Fibroblast of mammary gland (primary cell): ENCODE results near the gene KCNE1.
"Not testable (repeated sequence)": the region's sequence is repeated elsewhere in the genome, so short reads cannot be mapped to it uniquely, and the experiment has no call there.

ENCODE experiments used
- DNase-seq: peaks from one replicate; pipeline ENCODE4 v3.0.0-alpha.2; 2010; ENCODE audit warnings: low read depth
- H3K4me3 ChIP-seq: 2 replicates; pipeline ENCODE4 v1.5.1; 2011; ENCODE audit warnings: low read depth, mild to moderate bottlenecking, low read length, moderate library complexity; ENCODE audit not compliant: control insufficient read depth
- TF ChIP-seq, protein P1 (sequence below): conservative IDR thresholded peaks from 2 replicates; pipeline ENCODE4 v1.5.1; 2011; ENCODE audit warnings: low read depth, low read length, inconsistent platforms; ENCODE audit not compliant: control insufficient read depth, insufficient read depth

KCNE1 gene

DNA sequence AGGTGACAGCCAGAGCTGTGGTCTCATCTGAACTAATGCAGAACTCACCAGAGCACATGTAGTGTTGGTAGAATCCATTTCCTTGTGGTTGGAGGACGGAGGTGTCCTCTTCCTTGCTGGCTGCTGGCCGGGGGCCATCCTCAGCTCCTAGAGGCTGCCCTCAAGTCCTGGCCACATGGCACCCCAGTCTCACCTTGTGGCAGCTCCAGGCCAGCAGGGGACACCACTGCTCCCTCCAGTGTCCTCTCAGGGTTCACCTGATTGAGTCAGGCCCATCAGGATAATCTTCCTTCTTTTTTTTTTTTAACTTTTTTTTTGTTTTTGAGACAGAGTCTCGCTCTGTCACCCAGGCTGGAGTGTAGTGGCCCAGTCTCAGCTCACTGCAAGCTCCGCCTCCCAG is 2.9 kb downstream of the KCNE1 start:
- DNase-seq, result no peak
- H3K4me3 ChIP-seq, result no peak overlapping the region
- TF ChIP-seq, protein P1, sequence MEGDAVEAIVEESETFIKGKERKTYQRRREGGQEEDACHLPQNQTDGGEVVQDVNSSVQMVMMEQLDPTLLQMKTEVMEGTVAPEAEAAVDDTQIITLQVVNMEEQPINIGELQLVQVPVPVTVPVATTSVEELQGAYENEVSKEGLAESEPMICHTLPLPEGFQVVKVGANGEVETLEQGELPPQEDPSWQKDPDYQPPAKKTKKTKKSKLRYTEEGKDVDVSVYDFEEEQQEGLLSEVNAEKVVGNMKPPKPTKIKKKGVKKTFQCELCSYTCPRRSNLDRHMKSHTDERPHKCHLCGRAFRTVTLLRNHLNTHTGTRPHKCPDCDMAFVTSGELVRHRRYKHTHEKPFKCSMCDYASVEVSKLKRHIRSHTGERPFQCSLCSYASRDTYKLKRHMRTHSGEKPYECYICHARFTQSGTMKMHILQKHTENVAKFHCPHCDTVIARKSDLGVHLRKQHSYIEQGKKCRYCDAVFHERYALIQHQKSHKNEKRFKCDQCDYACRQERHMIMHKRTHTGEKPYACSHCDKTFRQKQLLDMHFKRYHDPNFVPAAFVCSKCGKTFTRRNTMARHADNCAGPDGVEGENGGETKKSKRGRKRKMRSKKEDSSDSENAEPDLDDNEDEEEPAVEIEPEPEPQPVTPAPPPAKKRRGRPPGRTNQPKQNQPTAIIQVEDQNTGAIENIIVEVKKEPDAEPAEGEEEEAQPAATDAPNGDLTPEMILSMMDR, result peak; percentile 19

DNA sequence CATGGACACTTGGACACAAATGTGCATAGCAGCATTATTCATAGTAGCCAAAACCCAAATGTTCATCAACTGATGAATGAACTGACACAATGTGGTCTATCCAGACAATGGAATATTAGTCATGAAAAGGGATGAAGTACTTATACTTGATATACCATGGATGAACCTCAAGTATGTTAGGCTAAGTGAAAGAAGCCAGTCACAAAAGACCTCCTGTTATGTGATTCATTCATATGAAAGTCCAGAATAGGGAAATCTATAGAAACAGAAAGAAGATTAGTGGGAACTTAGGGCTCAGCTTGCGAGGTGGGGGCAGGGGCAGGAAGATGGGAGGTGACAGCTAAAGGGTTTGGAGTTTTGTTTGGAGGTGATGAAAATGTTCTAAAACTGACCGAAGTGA is 7.4 kb downstream of the KCNE1 start:
- DNase-seq, result no peak
- TF ChIP-seq, protein P1, result no peak

DNA sequence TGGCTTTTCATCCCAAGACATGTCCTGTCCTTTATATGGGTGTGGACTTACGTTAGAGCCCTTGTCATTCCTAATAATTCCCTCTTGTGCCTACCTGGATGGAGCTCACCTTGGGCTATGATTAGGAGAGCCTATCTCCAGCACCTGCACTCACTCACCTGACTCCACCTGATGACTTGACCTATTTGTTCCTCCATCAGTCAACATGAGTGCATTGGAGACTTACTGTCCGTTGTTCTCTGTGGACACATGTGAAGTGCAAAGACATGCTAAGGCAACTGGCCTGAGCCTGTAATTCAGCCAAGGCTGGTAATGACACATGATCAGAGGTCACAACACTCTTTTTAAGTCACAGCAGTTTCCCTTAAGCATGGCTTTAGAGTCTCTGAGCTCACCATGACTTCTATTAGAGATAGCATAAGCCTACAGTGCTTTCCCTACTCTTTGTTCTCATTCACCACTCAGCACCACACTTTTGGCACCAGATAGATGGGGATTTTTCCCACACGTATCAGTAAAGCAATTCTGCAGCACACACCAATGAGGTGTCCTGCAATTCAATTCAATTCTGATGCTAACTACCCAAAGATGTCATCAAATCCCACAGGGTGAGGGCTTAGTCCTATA is 9.4 kb downstream of the KCNE1 start:
- no peak overlapping the region for H3K4me3 ChIP-seq
- TF ChIP-seq, protein P1, result no peak
- no peak for DNase-seq

More for the DNA sequence above, 7.4 kb downstream of the KCNE1 start:
- H3K4me3 ChIP-seq, result no peak overlapping the region

DNA sequence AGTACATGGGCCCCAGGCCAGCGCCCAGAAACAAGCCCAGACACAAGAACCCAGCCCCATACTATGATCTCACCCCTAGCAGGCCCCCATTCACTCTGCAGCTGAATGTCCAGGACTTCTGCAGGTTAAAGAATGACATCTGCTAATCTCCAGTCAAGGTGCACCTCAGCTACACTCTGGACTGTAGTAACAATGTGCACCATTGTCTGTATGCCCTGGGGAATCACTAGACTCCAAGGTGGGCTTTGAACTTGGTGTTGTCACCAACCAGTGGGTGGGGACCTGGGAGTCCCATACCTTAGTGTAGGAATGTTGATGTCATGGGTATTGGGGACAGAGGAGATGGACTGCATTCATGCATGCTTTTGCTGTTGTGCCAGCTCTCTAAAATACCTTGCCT is 10.3 kb downstream of the KCNE1 start:
- TF ChIP-seq, protein P1, result no peak
- no peak for DNase-seq

DNA sequence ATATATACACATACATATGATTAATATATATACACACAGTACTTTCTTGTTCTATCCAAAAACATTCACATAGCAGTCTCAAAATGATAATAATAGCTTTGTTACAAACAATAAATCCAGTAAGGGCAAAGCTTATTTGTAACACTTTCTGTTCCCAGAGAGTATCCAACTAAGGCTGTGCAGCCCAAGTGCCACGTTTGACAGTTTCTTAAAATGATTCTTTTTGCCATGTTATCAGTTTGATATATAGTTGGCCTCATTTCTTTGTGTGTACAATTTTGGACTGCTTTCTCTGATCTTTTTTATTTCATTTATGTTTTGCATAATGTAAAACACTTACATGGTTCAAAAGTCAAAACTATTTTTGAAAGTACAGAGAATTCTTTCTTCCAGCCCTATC is 11.8 kb downstream of the KCNE1 start:
- TF ChIP-seq, protein P1, result no peak
- no peak for DNase-seq
- no peak overlapping the region for H3K4me3 ChIP-seq

More for the DNA sequence above, 10.3 kb downstream of the KCNE1 start:
- no peak overlapping the region for H3K4me3 ChIP-seq

DNA sequence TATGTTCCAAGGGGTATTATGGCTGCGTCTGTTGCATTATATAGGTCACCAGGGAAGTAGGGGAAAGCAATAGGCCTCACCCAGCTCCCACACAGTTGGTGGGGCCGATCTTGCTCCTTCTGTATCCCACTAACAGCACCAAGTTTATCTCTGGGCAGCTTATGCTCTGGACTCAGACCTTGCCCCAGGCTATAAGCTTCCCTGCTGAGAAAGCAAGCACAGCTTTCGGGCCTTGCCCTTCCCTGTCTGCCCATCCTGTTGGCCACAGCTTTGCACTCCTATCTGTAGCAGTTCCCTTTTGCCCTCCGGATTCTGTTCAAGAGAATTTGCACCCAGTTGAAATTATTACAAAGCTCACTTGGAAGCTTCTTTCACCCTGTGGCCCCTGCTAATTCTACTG is 12.9 kb downstream of the KCNE1 start:
- TF ChIP-seq, protein P1, result no peak
- no peak overlapping the region for H3K4me3 ChIP-seq
- no peak for DNase-seq

DNA sequence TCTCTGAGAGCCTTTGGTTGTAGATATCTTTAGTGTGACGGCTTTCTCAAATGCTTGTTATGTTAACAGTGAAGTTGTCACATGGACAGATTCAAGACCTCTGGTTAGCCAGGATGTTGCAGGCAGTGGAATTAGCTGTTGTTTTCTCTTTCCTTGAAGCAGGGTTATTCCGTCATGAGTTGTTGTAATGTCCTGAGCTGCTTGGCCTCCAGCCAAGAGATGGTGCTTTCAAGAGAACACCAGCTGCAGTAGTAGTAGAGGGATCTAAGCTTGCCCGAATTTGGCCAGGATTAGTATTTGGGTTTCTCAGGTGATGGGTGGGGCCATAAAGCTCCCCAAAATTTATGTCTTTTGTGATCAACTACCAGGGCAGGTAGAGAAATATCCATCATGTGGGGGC is 13.4 kb downstream of the KCNE1 start:
- TF ChIP-seq, protein P1, result no peak
- H3K4me3 ChIP-seq, result no peak overlapping the region
- DNase-seq, result peak; percentile 61

DNA sequence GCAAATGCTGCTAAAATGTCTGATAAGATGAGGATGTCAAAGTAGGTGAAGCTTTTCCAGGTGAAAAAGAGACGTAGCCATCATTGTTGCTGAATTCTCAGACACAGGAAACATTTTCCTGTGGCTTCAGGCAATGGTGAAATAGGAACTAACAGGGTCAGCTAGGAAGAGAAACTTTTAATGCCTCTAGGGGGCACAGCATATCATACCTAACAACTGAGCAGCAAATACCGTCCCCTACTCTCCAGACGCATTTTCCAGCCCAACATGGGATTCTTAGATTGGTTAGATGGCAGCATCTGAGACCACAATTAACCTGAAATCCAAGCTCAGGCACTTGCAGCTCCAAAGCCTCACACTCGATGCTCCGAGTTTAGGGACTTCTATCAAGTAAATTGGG is 28.2 kb downstream of the KCNE1 start:
- not testable (repeated sequence) for DNase-seq, H3K4me3 ChIP-seq

DNA sequence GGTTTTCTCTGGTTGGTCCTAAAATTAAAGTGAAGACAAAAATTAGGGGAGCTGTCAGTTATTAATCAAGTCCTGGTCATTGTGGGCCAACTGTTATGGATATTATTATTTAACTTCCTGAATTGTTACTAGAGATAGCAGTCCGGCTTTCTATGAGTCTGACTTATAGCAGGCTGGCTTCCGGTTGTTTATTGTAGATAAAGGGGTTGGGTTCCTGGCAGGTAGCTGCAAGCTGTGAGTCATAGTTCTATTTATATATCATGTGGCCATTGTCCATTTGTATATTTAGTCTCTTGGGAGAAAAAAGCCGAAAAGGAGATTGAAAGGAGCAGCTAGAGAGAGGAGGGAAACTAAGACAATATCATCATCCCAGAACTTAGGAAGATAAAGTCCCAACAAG is 28.6 kb downstream of the KCNE1 start:
- not testable (repeated sequence) for H3K4me3 ChIP-seq, DNase-seq

DNA sequence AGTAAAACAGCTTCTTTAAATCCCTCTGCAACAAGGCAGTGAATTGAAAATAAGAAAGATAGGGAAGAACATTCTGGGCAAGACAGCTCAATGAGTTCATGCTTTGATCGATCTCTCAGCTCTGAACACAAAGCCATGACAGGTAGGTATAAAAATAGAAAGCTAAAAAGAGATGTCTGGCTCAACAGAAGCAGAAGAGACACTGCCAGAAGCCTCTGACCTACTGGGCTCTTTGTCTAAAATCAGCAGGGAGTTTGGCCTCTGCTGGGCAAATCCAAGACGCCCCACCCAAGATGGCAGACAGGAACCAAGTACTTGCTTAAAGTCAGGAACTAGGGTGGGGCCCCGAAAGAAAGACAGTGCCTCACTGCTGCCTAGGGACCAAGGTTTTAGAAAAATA is 44.7 kb downstream of the KCNE1 start:
- H3K4me3 ChIP-seq, DNase-seq: not testable (repeated sequence)

DNA sequence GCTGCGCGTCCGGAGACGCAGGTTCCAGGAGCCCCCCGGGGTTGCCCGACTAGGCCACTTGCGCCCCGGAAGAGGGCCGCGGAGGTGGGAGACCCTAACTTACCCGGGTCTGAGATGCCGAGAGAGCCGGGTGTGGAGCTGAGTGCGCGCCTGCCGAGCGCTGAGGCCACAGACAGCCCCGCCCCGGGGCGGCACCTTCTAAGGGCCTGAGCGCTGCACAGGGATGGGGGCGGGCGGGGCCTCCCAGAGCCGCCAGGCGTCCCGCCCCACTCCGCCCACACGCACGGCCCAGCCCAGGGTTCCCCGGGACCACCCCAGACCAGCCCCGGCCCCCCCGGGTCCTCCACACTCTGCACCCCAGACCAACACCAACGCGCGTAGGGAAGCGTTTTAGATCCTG is 52.6 kb downstream of the KCNE1 start:
- not testable (repeated sequence) for DNase-seq, H3K4me3 ChIP-seq
